Activated CD4-positive, alpha-beta T cell treated with anti-CD3 and anti-CD28 coated beads for 36 hours (primary cell): ENCODE results near the gene USP21. TPM values are rescaled to one million over a fixed set of nuclear protein-coding genes. Genes with fewer than 3 reads are reported as not detected.
"Not testable (repeated sequence)": the region's sequence is repeated elsewhere in the genome, so short reads cannot be mapped to it uniquely, and the experiment has no call there.

Experiments
- ATAC-seq: fragments of 200-7000 bp; cut with Tn5 transposase; one replicate; pipeline ENCODE4 v1.10.0; 2021; ENCODE audit warnings: mild to moderate bottlenecking, moderate library complexity
- CTCF ChIA-PET: fragments of 350-600 bp; sonication (Branson Sonifier 250); formaldehyde crosslinking; loops from one replicate; lab custom pipeline; 2021; ENCODE audit warnings: antibody characterized with exemption; lab: Charles Lee
- POLR2A ChIA-PET: fragments of 350-600 bp; sonication (Branson Sonifier 250); formaldehyde crosslinking; loops from one replicate; lab custom pipeline; 2021; ENCODE audit warnings: antibody characterized with exemption, inconsistent platforms; lab: Charles Lee
- DNase-seq: peaks from one replicate; pipeline ENCODE4 v3.0.0-alpha.2; 2020
- H3K27ac Mint-ChIP-seq: one replicate; pipeline ENCODE4 v1.8.0; 2021; ENCODE audit warnings: mixed read lengths
- H3K27me3 Mint-ChIP-seq: one replicate; pipeline ENCODE4 v1.8.0; 2021; ENCODE audit warnings: mixed read lengths
- H3K36me3 Mint-ChIP-seq: one replicate; pipeline ENCODE4 v1.8.0; 2021; ENCODE audit warnings: low read depth, mixed read lengths
- H3K4me1 Mint-ChIP-seq: one replicate; pipeline ENCODE4 v1.8.0; 2021; ENCODE audit warnings: mixed read lengths
- H3K4me3 Mint-ChIP-seq: one replicate; pipeline ENCODE4 v1.8.0; 2021; ENCODE audit warnings: mild to moderate bottlenecking, moderate library complexity, mixed read lengths
- H3K9me3 Mint-ChIP-seq: one replicate; pipeline ENCODE4 v1.8.0; 2021; ENCODE audit warnings: low read depth, mixed read lengths
- intact Hi-C, 2 experiments: fragments of 100-400 bp; cut with DNase I in 1 of 2; cut with micrococcal nuclease in 1 of 2; formaldehyde crosslinking; loops; one replicate each; pipeline versions ENCODE4 v1.14.2 to v1.15.1; 2022 to 2024; cut with DNase I, micrococcal nuclease
- total RNA-seq, 2 experiments: library from RNA; stranded (reverse); gene quantifications; one replicate each; pipeline ENCODE4 v1.2.3, GENCODE V29; 2021

The USP21 gene
- 10 to 100 TPM; 25.1 to 32.0 TPM for total RNA-seq

DNA sequence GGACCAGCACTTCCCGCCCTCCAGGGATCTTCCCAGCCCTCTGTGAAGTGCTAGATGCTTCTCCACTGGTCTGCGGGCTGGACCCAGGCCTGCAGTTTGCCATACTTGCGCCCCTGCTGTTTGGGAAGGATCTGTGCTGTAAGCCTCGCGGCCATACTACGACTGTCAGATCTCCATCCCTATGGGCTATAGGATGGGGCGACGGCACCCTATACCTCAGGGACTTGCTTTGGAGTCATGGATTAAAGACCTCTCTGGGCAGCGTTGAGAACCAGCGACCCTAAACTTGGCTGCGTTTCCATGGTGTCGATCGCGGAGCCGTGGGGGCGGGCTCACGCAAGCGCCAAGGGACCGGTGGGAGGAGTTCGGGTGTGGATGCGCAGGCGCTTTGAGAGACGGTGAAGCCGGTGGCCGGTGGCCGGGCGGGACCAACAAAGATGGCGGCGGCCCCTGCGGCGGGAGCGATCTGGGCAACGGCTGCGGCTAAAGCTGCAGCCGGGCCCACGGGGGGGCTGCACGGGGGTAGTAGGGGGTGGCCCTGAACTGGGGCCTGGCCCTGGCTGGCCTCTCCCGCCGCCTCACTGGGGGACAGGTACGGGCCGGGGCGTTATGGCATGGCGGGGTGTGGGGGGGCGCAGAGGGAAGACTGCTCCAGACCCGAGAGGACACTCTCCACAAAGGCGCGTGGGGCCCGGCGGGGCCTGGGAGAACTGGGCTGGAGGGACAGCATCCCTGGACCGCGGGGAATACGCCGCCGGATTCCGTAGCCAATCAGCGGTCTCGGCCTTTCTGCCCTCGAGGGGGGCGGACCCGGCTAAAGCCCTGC, at the start of gene USP21:
Gene USP21 (plus strand): TSS at position 414 of the 826 bp plus-strand sequence. CDS start 1,141 bp downstream, outside the sequence.
- no peaks in the 10 kb centered on the region for H3K27me3 Mint-ChIP-seq
- peaks cover 40% of the 10 kb centered on the region for H3K36me3 Mint-ChIP-seq
- H3K4me1 Mint-ChIP-seq: peaks cover 50% of the 10 kb centered on the region
- intact Hi-C loops: loop anchor here (1.0 to 2.0 kb wide), 9 partner anchors 18 to 113 kb away; partner anchors contain the start of genes B4GALT3 (in 2 of the 2), NIT1 (in 2 of the 2), PFDN2 (in 2 of the 2) and ARHGAP30 (in 1 of the 2)
- ChIA-PET POLR2A (interaction anchor here (0.7 kb wide), 1 partner anchor 12 kb away, joined by 3 read pairs; no protein-coding TSS in a partner anchor), CTCF (no interaction called here)
- peak; percentile 95 for DNase-seq
- H3K27ac Mint-ChIP-seq: peak within 1 kb of the TSS; percentile 82
- no peaks in the 10 kb centered on the region for H3K9me3 Mint-ChIP-seq
- H3K4me3 Mint-ChIP-seq: peak within 1 kb of the TSS; percentile 79
- peak; percentile 96 for ATAC-seq

GRCh38 chr1:161111117-161111516, 48.2 kb upstream of the USP21 start:
- no peak overlapping the region for H3K4me3 Mint-ChIP-seq
- peaks cover 43% of the 10 kb centered on the region for H3K36me3 Mint-ChIP-seq
- H3K4me1 Mint-ChIP-seq: peaks cover 51% of the 10 kb centered on the region
- CTCF ChIA-PET: interaction anchor here (3.9 kb wide), 1 partner anchor 13 kb away, joined by 32 read pairs; the partner anchor contains the start of gene KLHDC9
- intact Hi-C loops: no loop called here
- ATAC-seq: no peak
- H3K9me3 Mint-ChIP-seq: no peaks in the 10 kb centered on the region
- POLR2A ChIA-PET: no interaction called here
- no peak for DNase-seq
- H3K27ac Mint-ChIP-seq: peak overlapping the region; percentile 72
- H3K27me3 Mint-ChIP-seq: no peaks in the 10 kb centered on the region

DNA sequence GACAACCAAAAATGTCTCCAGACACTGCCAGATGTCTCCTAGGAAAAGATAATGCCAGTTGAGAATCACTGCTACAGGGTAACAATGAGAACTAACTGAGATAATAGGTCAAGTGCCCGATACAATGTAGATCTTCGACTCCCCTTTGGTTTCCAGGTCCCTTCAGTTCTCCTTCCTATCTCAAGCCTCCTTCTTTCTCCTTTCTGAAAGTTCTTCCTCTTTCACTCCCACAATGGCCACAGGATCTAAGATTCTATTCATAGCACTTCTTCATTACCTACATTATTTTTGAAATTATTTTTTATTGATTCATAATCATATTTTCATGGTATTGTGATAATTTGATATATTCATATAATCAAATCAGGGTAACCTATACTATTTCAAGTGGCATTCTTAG, 47.8 kb upstream of the USP21 start:
- ChIA-PET CTCF (interaction anchor here (0.5 to 3.9 kb wide), 4 partner anchors 10 to 121 kb away, joined by 3 to 32 read pairs (median 4); partner anchors contain the start of gene KLHDC9), POLR2A (no interaction called here)
- intact Hi-C loops: no loop called here
- no peaks in the 10 kb centered on the region for H3K27me3 Mint-ChIP-seq
- ATAC-seq: no peak
- DNase-seq: no peak
- H3K36me3 Mint-ChIP-seq: peaks cover 44% of the 10 kb centered on the region
- peak overlapping the region; percentile 72 for H3K27ac Mint-ChIP-seq
- H3K4me3 Mint-ChIP-seq: no peak overlapping the region
- no peaks in the 10 kb centered on the region for H3K9me3 Mint-ChIP-seq
- peaks cover 52% of the 10 kb centered on the region for H3K4me1 Mint-ChIP-seq

DNA sequence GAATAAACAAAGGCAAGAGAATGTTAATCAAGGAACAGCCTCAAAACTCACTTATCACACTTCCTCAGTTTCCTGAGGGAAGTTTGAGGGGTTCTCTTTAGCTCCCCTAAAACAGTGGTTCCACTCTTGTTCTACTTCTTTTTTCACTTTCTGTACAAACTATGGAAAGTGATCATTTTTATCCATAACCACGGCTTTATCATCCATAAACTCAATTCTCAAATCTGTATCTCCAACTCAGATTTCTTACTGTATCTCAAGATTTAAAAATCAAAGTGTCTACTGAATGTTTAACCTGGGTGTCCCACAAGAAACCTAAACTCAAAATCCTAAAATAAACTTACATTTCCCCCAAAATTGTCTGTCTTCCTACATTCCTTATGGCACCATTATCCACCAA, 45.4 kb upstream of the USP21 start:
- H3K27ac Mint-ChIP-seq: peak overlapping the region; percentile 98
- intact Hi-C loops: no loop called here
- no peak for ATAC-seq
- peaks cover 58% of the 10 kb centered on the region for H3K4me1 Mint-ChIP-seq
- no peak for DNase-seq
- peak overlapping the region; percentile 15 for H3K4me3 Mint-ChIP-seq
- peaks cover 46% of the 10 kb centered on the region for H3K36me3 Mint-ChIP-seq
- ChIA-PET POLR2A (interaction anchor here (0.6 kb wide), 1 partner anchor 69 kb away, joined by 3 read pairs; no protein-coding TSS in a partner anchor), CTCF (interaction anchor here (0.7 to 3.9 kb wide), 4 partner anchors 15 to 115 kb away, joined by 3 to 32 read pairs (median 4); partner anchors contain the start of gene KLHDC9)
- no peaks in the 10 kb centered on the region for H3K9me3 Mint-ChIP-seq
- no peaks in the 10 kb centered on the region for H3K27me3 Mint-ChIP-seq

GRCh38 chr1:161114556-161114955, 44.7 kb upstream of the USP21 start:
- Mint-ChIP-seq H3K4me1 (peaks cover 64% of the 10 kb centered on the region), H3K36me3 (peaks cover 46% of the 10 kb centered on the region), H3K27me3 (no peaks in the 10 kb centered on the region), H3K4me3 (no peak overlapping the region), H3K9me3 (no peaks in the 10 kb centered on the region), H3K27ac (peak overlapping the region; percentile 98)
- ChIA-PET CTCF (interaction anchor here (0.6 to 3.9 kb wide), 4 partner anchors 16 to 279 kb away, joined by 3 to 32 read pairs (median 4); partner anchors contain the start of gene KLHDC9), POLR2A (no interaction called here)
- DNase-seq (no peak), ATAC-seq (no peak)
- intact Hi-C loops: no loop called here

GRCh38 chr1:161115132-161115711, 44.1 kb upstream of the USP21 start:
- DNase-seq (peak; percentile 77), ATAC-seq (peak; percentile 70)
- no peaks in the 10 kb centered on the region for H3K27me3 Mint-ChIP-seq
- peaks cover 51% of the 10 kb centered on the region for H3K36me3 Mint-ChIP-seq
- H3K9me3 Mint-ChIP-seq: no peaks in the 10 kb centered on the region
- H3K27ac Mint-ChIP-seq: peak overlapping the region; percentile 98
- ChIA-PET CTCF (interaction anchor here (1.0 to 3.9 kb wide), 4 partner anchors 17 to 64 kb away, joined by 3 to 32 read pairs (median 4); partner anchors contain the start of gene KLHDC9), POLR2A (no interaction called here)
- peak overlapping the region; percentile 94 for H3K4me3 Mint-ChIP-seq
- H3K4me1 Mint-ChIP-seq: peaks cover 70% of the 10 kb centered on the region
- intact Hi-C loops: loop anchor here in 1 of 2 experiments (5.0 kb wide), 1 partner anchor 272 kb away; no protein-coding TSS in a partner anchor

DNA sequence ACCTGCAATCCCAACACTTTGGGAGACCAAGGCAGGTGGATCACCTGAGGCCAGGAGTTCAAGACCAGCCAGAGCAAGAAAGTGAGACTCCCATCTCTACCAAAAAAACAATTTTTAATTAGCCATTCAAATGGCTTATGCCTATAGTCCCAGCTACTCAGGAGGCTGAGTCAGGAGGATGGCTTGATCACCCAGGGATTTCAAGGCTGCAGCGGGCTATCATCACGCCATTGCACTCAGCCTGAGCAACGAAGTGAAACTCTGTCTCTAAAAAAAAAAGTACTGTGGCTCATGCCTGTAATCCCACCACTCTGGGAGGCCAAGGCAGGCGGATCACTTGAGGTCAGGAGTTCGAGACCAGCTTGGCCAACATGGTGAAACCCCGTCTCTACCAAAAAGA, 43.3 kb upstream of the USP21 start:
- CTCF ChIA-PET: interaction anchor here (0.7 to 1.7 kb wide), 2 partner anchors 50 to 69 kb away, joined by 3 read pairs; no protein-coding TSS in a partner anchor
- ATAC-seq, H3K27me3 Mint-ChIP-seq, H3K9me3 Mint-ChIP-seq: not testable (repeated sequence)
- Mint-ChIP-seq H3K4me3 (peak overlapping the region; percentile 94), H3K27ac (peak overlapping the region; percentile 98), H3K36me3 (peaks cover 55% of the 10 kb centered on the region), H3K4me1 (peaks cover 76% of the 10 kb centered on the region)
- POLR2A ChIA-PET: interaction anchor here (2.7 kb wide), 1 partner anchor 38 kb away, joined by 13 read pairs; the partner anchor contains the start of gene UFC1
- intact Hi-C loops: loop anchor here in 1 of 2 experiments (5.0 kb wide), 1 partner anchor 271 kb away; no protein-coding TSS in a partner anchor
- DNase-seq: peak; percentile 24

DNA sequence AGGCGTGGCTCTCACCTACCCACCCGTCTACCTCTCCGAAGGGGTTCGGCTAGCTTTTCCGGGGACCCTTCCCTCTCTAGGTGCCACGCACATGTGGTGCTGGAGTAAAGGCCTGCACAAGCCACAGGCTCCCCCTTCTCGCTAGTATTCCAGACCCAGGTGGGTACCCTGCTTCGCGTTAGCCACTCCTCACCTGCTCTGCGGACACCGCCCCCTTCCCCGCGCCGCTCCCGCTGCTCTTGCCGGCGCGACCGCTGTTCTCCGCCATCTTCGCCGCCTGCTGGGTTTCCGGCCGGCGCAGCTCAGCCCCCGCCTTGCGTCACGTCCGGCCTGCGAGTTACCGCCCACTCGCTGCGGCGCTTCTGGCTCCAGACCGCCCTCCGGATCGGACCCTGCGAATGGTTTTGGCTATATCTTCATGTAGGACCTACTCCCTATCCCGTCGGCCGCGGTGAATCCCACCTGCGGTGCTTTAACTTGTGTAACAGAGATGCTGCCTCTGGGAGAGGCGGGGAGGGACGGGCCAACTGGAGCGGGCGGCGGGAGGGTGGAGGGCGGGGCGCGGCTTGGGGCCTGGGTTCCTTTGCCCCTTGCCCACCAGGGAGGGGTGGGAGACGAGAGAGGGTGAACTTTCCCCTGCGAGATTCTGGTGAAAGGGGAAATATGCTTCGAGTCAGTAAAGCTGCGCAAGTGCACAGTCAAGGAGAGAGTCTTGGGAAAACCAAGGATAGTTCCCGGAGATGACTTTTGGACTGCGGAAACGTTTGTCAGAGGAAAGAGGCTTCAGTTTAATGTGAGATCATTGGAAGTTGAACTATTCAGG, 41.3 kb upstream of the USP21 start, which contains the start of the genes NIT1 and PFDN2:
Gene NIT1 (plus strand): TSS at position 347 of the 823 bp plus-strand sequence. CDS start 72 bp downstream, at position 419.
Gene PFDN2 (minus strand): TSS at position 279 of the 823 bp plus-strand sequence. CDS start 11 bp downstream, at position 268.
- Mint-ChIP-seq H3K4me1 (peaks cover 75% of the 10 kb centered on the region), H3K9me3 (no peaks in the 10 kb centered on the region), H3K27me3 (no peaks in the 10 kb centered on the region), H3K36me3 (peaks cover 73% of the 10 kb centered on the region), H3K4me3 (peak within 1 kb of the TSS; percentile 94), H3K27ac (peak within 1 kb of the TSS; percentile 98)
- ATAC-seq (peak; percentile 53), DNase-seq (peak; percentile 94)
- CTCF ChIA-PET: interaction anchor here (0.6 to 1.7 kb wide), 11 partner anchors 9 to 548 kb away, joined by 3 to 5 read pairs (median 3); partner anchors contain the start of genes TOMM40L and UFC1
- POLR2A ChIA-PET: interaction anchor here (1.0 to 2.7 kb wide), 5 partner anchors 12 to 64 kb away, joined by 3 to 13 read pairs (median 5); partner anchors contain the start of genes DEDD, PPOX and UFC1
- intact Hi-C loops: loop anchor here (1.0 to 5.0 kb wide), 8 partner anchors 14 to 269 kb away; partner anchors contain the start of genes USP21 (in 2 of the 2), DEDD (in 1 of the 2), UFC1 (in 1 of the 2) and USF1 (in 1 of the 2)

DNA sequence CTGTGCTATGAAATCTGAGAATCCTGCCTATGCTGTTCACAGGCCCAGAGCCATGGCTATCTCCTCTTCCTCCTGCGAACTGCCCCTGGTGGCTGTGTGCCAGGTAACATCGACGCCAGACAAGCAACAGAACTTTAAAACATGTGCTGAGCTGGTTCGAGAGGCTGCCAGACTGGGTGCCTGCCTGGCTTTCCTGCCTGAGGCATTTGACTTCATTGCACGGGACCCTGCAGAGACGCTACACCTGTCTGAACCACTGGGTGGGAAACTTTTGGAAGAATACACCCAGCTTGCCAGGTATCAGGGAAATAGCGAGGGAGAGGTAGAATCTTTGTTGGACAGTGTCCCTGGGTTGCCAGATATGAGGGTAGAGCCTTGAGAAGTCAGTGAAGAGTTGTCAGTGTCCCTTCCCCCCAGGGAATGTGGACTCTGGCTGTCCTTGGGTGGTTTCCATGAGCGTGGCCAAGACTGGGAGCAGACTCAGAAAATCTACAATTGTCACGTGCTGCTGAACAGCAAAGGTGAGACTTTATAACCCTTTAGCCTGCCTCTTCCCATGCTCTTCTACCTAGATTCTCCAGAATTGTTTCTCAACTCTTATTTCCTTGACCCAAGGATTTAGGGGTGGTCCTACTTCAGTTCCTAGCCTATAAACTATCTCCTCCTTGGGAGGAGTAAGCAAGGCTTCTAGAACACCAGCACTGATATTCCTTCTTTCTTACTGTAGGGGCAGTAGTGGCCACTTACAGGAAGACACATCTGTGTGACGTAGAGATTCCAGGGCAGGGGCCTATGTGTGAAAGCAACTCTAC, 40.0 kb upstream of the USP21 start:
- intact Hi-C loops: loop anchor here (1.0 to 5.0 kb wide), 5 partner anchors 13 to 268 kb away; partner anchors contain the start of genes DEDD (in 1 of the 2) and USP21 (in 1 of the 2)
- CTCF ChIA-PET: interaction anchor here (0.6 to 1.0 kb wide), 4 partner anchors 22 to 71 kb away, joined by 3 to 8 read pairs (median 3); partner anchors contain the start of gene PPOX
- H3K27ac Mint-ChIP-seq: peak overlapping the region; percentile 98
- no peaks in the 10 kb centered on the region for H3K9me3 Mint-ChIP-seq
- DNase-seq (peak; percentile 85), ATAC-seq (peak; percentile 65)
- H3K27me3 Mint-ChIP-seq: no peaks in the 10 kb centered on the region
- peaks cover 69% of the 10 kb centered on the region for H3K36me3 Mint-ChIP-seq
- POLR2A ChIA-PET: no interaction called here
- peak overlapping the region; percentile 94 for H3K4me3 Mint-ChIP-seq
- H3K4me1 Mint-ChIP-seq: peaks cover 62% of the 10 kb centered on the region
